HL-60 (cell line): ENCODE data around the gene ITIH3.

Source experiments
- DNase-seq, 2 experiments: peaks; one replicate each; pipeline ENCODE4 v3.0.0-alpha.2; 2010 to 2020; ENCODE audit warnings: low read depth in 1 of 2, low spot score in 1 of 2
- H3K27ac ChIP-seq: fragments of 250-450 bp; sonication (Bioruptor Pico); replicated peaks from 2 replicates; pipeline ENCODE4 v1.5.1; 2020; ENCODE audit warnings: mild to moderate bottlenecking, moderate library complexity
- H3K27me3 ChIP-seq: fragments of 250-450 bp; sonication (Bioruptor Pico); 2 replicates; pipeline ENCODE4 v1.5.1; 2021; ENCODE audit warnings: mild to moderate bottlenecking, moderate library complexity; ENCODE audit not compliant: insufficient read depth, poor library complexity, severe bottlenecking
- H3K4me3 ChIP-seq: replicated peaks from 2 replicates; pipeline ENCODE4 v1.5.1; 2011; ENCODE audit warnings: mild to moderate bottlenecking, control low read depth, low read length; ENCODE audit not compliant: insufficient read depth
- GABPA ChIP-seq: IDR thresholded peaks from 2 replicates; pipeline ENCODE4 v1.6.1; 2012; ENCODE audit warnings: low read depth
- POLR2AphosphoS5 ChIP-seq: IDR thresholded peaks from 2 replicates; pipeline ENCODE4 v1.6.1; 2012; ENCODE audit warnings: low read depth
- SPI1 ChIP-seq: IDR thresholded peaks from 2 replicates; pipeline ENCODE4 v1.6.1; 2012; ENCODE audit warnings: low read depth, mild to moderate bottlenecking, borderline replicate concordance
- TF ChIP-seq, protein P1 (sequence below): IDR thresholded peaks from one replicate; pipeline ENCODE4 v1.5.1; 2011; ENCODE audit warnings: low read length, control low read depth, inconsistent platforms; ENCODE audit not compliant: insufficient read depth
- TF ChIP-seq, protein P2 (sequence below): IDR thresholded peaks from 2 replicates; pipeline ENCODE4 v1.6.1; 2012; ENCODE audit warnings: low read depth; ENCODE audit not compliant: insufficient replicate concordance

Gene ITIH3

DNA sequence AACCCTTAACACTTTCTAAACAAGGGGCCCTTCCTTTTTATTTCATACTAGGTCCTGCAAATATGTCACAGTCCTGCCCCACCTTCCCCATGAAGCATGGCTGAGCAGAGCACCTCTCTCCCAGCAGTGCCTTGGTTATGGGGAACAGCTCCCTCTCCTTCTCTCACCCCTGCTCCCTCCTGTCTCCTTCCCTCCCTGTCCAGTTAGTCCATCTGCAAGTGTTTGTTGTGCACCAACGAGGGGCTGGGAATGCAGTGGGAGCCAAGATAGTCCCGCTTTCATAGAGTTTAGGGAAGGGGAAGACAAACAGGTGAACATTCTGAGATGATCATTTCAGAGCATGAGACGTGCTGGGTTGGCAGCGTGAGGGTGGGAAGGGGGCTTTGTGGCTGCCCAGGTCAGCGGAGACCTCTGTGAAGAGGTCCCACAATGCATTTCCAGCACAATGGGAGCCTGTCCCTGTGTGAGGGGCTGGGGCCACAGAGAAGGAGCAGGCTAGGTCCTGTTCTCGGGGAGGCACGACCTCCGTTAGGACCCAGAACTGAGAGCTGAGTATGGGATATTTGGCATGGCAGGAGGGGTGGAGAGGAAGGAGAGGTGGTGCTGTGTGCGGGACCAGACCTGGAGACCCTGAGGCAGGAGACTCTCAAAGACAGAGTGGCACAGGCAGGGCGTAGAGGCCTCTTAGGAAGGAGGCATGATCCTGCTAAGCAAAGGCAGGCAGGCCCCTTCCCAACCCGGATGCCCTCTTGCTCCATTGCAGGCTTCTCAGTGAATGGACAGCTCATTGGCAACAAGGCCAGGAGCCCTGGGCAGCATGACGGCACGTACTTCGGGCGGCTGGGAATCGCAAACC lies 5.5 kb upstream of the ITIH3 start:
- no peak for DNase-seq
- Histone ChIP-seq H3K27me3 (no peaks in the 10 kb centered on the region), H3K4me3 (no peak overlapping the region), H3K27ac (no peak overlapping the region)
- no peak for TF ChIP-seq GABPA

DNA sequence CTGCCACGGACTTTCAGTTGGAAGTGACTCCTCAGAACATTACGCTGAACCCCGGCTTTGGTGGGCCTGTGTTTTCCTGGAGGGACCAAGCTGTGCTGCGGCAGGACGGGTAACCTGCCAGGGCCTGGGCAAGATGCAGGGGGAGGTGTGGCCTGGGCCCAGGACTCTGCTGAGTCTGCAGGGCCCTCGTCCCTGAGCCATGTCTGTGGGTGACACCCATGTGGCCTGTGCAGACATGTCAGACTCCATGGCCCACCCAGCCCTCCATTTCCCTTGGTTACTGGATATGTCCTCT lies 4.9 kb upstream of the ITIH3 start:
- DNase-seq = no peak
- no peak for TF ChIP-seq SPI1
- no peak for TF ChIP-seq GABPA
- no peak for TF ChIP-seq POLR2AphosphoS5
- TF ChIP-seq, protein P1, sequence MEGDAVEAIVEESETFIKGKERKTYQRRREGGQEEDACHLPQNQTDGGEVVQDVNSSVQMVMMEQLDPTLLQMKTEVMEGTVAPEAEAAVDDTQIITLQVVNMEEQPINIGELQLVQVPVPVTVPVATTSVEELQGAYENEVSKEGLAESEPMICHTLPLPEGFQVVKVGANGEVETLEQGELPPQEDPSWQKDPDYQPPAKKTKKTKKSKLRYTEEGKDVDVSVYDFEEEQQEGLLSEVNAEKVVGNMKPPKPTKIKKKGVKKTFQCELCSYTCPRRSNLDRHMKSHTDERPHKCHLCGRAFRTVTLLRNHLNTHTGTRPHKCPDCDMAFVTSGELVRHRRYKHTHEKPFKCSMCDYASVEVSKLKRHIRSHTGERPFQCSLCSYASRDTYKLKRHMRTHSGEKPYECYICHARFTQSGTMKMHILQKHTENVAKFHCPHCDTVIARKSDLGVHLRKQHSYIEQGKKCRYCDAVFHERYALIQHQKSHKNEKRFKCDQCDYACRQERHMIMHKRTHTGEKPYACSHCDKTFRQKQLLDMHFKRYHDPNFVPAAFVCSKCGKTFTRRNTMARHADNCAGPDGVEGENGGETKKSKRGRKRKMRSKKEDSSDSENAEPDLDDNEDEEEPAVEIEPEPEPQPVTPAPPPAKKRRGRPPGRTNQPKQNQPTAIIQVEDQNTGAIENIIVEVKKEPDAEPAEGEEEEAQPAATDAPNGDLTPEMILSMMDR = no peak
- TF ChIP-seq, protein P2, sequence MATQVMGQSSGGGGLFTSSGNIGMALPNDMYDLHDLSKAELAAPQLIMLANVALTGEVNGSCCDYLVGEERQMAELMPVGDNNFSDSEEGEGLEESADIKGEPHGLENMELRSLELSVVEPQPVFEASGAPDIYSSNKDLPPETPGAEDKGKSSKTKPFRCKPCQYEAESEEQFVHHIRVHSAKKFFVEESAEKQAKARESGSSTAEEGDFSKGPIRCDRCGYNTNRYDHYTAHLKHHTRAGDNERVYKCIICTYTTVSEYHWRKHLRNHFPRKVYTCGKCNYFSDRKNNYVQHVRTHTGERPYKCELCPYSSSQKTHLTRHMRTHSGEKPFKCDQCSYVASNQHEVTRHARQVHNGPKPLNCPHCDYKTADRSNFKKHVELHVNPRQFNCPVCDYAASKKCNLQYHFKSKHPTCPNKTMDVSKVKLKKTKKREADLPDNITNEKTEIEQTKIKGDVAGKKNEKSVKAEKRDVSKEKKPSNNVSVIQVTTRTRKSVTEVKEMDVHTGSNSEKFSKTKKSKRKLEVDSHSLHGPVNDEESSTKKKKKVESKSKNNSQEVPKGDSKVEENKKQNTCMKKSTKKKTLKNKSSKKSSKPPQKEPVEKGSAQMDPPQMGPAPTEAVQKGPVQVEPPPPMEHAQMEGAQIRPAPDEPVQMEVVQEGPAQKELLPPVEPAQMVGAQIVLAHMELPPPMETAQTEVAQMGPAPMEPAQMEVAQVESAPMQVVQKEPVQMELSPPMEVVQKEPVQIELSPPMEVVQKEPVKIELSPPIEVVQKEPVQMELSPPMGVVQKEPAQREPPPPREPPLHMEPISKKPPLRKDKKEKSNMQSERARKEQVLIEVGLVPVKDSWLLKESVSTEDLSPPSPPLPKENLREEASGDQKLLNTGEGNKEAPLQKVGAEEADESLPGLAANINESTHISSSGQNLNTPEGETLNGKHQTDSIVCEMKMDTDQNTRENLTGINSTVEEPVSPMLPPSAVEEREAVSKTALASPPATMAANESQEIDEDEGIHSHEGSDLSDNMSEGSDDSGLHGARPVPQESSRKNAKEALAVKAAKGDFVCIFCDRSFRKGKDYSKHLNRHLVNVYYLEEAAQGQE = no peak
- H3K27me3 ChIP-seq = no peaks in the 10 kb centered on the region
- no peak overlapping the region for H3K27ac ChIP-seq
- H3K4me3 ChIP-seq = no peak overlapping the region

DNA sequence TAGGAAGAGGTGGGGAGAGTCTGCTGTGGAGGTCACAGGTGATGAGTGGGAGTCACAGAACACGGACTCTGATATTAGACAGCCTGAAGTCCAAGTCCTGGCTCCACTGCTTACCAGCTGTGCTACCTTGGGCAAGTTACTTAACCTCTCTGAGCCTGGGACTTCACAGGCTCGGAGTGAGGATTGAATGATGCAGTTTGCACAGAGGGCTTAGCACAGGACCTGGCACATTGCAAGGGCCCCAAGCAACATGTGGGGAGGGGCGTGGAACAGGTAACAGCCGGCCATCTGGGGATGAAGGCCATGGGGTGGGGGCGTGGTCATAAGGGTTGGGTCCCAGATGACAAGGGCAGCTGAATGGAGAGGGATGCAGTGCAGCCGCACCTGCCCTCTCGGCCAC lies 4.3 kb upstream of the ITIH3 start:
- Histone ChIP-seq H3K27me3 (no peaks in the 10 kb centered on the region), H3K4me3 (no peak overlapping the region), H3K27ac (no peak overlapping the region)
- DNase-seq = no peak
- TF ChIP-seq, protein P1 = no peak
- TF ChIP-seq POLR2AphosphoS5 (no peak), SPI1 (no peak), GABPA (no peak)
- TF ChIP-seq, protein P2 = no peak

DNA sequence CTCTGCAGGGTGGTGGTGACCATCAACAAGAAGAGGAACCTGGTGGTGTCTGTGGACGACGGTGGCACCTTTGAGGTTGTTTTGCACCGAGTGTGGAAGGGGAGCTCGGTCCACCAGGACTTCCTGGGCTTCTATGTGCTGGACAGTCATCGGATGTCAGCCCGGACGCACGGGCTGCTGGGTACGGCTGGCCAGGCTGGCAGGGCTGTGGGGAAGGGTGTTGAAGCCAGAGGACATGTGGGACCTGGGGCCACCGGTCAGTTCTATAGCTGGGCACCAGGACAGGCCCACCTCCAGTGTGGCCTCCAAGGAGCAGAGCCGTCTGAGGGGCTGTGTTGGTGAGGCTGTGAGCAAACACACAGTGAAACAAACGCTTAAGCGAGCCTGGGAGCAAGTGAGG lies 3.9 kb upstream of the ITIH3 start:
- H3K4me3 ChIP-seq = no peak overlapping the region
- DNase-seq = no peak
- no peak overlapping the region for H3K27ac ChIP-seq
- no peaks in the 10 kb centered on the region for H3K27me3 ChIP-seq
- TF ChIP-seq POLR2AphosphoS5 = no peak
- TF ChIP-seq, protein P2 = no peak
- TF ChIP-seq, protein P1 = no peak
